Esophagus muscularis mucosa (tissue), 4 donors: ENCODE measurements around the gene SHROOM4.

Experiments used
- CTCF ChIP-seq, 3 experiments: fragments of 200-600 bp in 2 of 3; fragments of 450-650 bp in 1 of 3; sonication (generic) in 2 of 3; IDR thresholded peaks; one replicate each; pipeline ENCODE4 v1.5.1; 2017 to 2019; ENCODE audit warnings: antibody characterized with exemption in 3 of 3, mild to moderate bottlenecking in 2 of 3, moderate library complexity in 1 of 3
- EP300 ChIP-seq: sonication (generic); formaldehyde crosslinking; IDR thresholded peaks from one replicate; pipeline ENCODE4 v1.6.1; 2017; ENCODE audit warnings: antibody characterized with exemption
- POLR2A ChIP-seq: fragments of 450-650 bp; IDR thresholded peaks from one replicate; pipeline ENCODE4 v1.6.1; 2017; ENCODE audit warnings: antibody characterized with exemption, moderate library complexity, mild to moderate bottlenecking, low read depth
- POLR2AphosphoS5 ChIP-seq, 2 donors: sonication (generic); formaldehyde crosslinking; IDR thresholded peaks; one replicate each; pipeline ENCODE4 v1.6.1; 2017; ENCODE audit warnings: antibody characterized with exemption in 2 of 2

DNA sequence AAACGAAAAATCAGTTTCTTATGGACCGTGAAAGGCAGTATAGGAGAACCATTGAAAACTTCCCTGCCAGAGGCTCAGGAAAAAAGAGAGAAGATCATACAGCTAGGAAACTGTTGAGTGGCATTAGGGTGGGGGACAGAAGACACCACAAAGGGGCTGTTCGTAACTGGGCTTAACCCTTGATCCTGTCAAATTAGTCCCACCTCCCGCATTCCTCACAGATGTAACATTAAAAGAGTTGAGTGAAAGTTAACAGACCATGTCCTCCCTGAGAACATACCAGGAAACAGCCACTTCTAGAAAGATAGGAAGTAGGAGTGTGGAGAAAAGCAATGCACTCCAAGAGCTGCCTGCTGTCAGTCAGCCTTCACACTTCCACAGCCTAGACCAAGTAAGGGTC, 8.7 kb downstream of the SHROOM4 start:
- no peak for TF ChIP-seq CTCF (IDR thresholded peaks at IDR 0.05)
- no peak for TF ChIP-seq EP300
- no peak for TF ChIP-seq POLR2AphosphoS5 (IDR thresholded peaks at IDR 0.05)
- no peak for TF ChIP-seq POLR2A
